ENCODE measurements around the gene SVOP.

- TF ChIP-seq CTCF (IDR thresholded peaks at IDR 0.05), result no peak
- TF ChIP-seq POLR2A (IDR thresholded peaks at IDR 0.05), result no peak
Observed at GRCh38 chr12:108910336-108910735, 110.5 kb downstream of the SVOP start.

Measured in lower leg skin (tissue), 3 donors.